Measurements from ENCODE around the gene ARPP19.
"Not testable (repeated sequence)": the region's sequence is repeated elsewhere in the genome, so short reads cannot be mapped to it uniquely, and the experiment has no call there.

ARPP19 gene

GRCh38 chr15:52551186-52551585 is 17.6 kb downstream of the ARPP19 start:
- DNase-seq: not testable (repeated sequence)

- no peak for DNase-seq
These were observed 22.6 kb downstream of the ARPP19 start for GRCh38 chr15:52546031-52546751.

- no peak for DNase-seq
These were observed 28.3 kb downstream of the ARPP19 start for GRCh38 chr15:52540374-52541012.

- DNase-seq: no peak
These were observed 31.4 kb downstream of the ARPP19 start for GRCh38 chr15:52537459-52537858.

- DNase-seq: no peak
These were observed 36.4 kb downstream of the ARPP19 start for GRCh38 chr15:52532427-52532826.

GRCh38 chr15:52529940-52530339 is 38.9 kb downstream of the ARPP19 start:
- no peak for DNase-seq

- peak in 1 of 2 experiments; percentile 12 for DNase-seq
These were observed 39.4 kb downstream of the ARPP19 start for GRCh38 chr15:52529341-52529924.

GRCh38 chr15:52528564-52529340 is 40.1 kb downstream of the ARPP19 start, which contains the start of gene MYO5A:
Gene MYO5A (minus strand): TSS chr15:52528880. CDS start chr15:52528806, 74 bp downstream.
- peak; percentile 74 to 77 for DNase-seq

GRCh38 chr15:52527911-52528563 is 40.8 kb downstream of the ARPP19 start:
- DNase-seq: peak; percentile 33 to 43

- no peak for DNase-seq
These were observed 41.5 kb downstream of the ARPP19 start for GRCh38 chr15:52527196-52527910.

- no peak for DNase-seq
These were observed 44.4 kb downstream of the ARPP19 start for GRCh38 chr15:52524223-52525136.

GRCh38 chr15:52523647-52524046 is 45.2 kb downstream of the ARPP19 start:
- DNase-seq: no peak

GRCh38 chr15:52523192-52523591 is 45.6 kb downstream of the ARPP19 start:
- no peak for DNase-seq

- DNase-seq: no peak
These were observed 47.1 kb downstream of the ARPP19 start for GRCh38 chr15:52521682-52522081.

GRCh38 chr15:52520421-52520820 is 48.4 kb downstream of the ARPP19 start:
- no peak for DNase-seq

GRCh38 chr15:52518487-52519371 is 50.1 kb downstream of the ARPP19 start:
- no peak for DNase-seq

GRCh38 chr15:52517014-52517413 is 51.8 kb downstream of the ARPP19 start:
- DNase-seq: no peak

GRCh38 chr15:52515343-52515742 is 53.5 kb downstream of the ARPP19 start:
- no peak for DNase-seq

GRCh38 chr15:52514482-52514881 is 54.3 kb downstream of the ARPP19 start:
- DNase-seq: no peak

- DNase-seq: not testable (repeated sequence)
These were observed 56.0 kb downstream of the ARPP19 start for GRCh38 chr15:52512869-52513268.

All from activated CD4-positive, alpha-beta T cell treated with anti-CD3 and anti-CD28 coated beads, Interleukin-2, amount 50 U/mL, for 4 hours (primary cell).